H54 (cell line): ENCODE data around the gene BBS5.
"Not testable (repeated sequence)": the region's sequence is repeated elsewhere in the genome, so short reads cannot be mapped to it uniquely, and the experiment has no call there.

Experiments used
- DNase-seq: peaks from one replicate; pipeline ENCODE4 v3.0.0; 2011; ENCODE audit warnings: low spot score, mixed read lengths; ENCODE audit not compliant: insufficient read length
- FAIRE-seq: peaks from 3 replicates; lab custom pipeline; 2011; peaks lifted over from hg19 to GRCh38; lab: Jason Lieb, UNC
- POLR2A ChIP-seq: IDR thresholded peaks from 2 replicates; pipeline ENCODE4 v1.6.1; 2011; ENCODE audit warnings: low read depth, mild to moderate bottlenecking, low read length

Gene BBS5

DNA sequence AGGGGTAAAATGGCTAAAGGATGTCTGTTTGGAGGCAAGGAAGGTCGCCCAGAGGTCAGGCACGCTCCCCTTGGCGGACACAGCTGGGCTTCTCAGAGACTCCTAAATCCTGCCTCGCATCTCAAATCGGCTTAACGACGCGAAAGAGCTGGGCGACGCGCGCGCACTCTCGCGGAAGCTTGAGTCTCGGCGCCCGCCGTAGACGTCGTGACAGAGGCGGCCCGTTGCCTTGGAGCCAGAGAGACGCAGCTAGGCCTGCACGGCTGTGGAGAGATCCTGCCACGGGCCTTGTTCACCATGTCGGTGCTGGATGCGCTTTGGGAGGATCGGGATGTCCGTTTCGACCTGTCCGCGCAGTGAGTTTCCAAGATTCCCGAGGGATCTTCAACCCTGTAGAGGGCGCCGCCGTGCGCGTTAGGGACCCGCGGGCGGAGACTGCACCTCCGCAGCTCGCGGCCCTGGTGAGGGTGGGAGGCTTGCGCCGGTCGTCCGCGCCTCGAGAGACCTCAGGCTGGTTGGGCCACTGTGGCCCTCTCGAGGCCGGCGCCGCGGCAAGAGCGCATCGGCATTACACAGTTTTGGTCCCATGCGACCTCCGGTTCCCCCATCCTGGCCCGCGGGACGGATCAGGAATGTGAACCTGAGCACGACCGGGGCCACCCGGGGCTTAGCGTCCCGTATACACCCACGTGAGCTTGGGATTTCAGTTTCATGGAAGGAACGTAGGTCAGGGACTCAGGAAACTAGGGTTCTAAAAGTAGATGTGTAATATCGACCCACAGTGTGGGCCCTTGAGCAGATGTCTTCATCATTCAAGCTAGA, at the start of gene BBS5:
BBS5 (plus strand) TSS at position 238 of the 822 bp plus-strand sequence; CDS start at position 298, 60 bp downstream.
- no peak for TF ChIP-seq POLR2A
- FAIRE-seq = no peak

DNA sequence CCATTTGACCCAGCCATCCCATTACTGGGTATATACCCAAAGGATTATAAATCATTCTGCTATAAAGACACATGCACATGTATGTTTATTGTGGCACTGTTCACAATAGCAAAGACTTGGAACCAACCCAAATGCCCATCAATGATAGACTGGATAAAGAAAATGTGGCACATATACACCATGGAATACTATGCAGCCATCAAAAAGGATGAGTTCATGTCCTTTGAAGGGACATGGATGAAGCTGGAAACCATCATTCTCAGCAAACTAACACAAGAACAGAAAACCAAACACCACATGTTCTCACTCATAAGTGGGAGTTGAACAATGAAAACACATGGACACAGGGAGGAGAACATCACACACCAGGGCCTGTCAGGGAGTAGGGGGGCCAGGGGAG, 47.5 kb upstream of the BBS5 start:
- not testable (repeated sequence) for DNase-seq, FAIRE-seq

More for the DNA sequence above, at the start of gene BBS5:
- DNase-seq = no peak

DNA sequence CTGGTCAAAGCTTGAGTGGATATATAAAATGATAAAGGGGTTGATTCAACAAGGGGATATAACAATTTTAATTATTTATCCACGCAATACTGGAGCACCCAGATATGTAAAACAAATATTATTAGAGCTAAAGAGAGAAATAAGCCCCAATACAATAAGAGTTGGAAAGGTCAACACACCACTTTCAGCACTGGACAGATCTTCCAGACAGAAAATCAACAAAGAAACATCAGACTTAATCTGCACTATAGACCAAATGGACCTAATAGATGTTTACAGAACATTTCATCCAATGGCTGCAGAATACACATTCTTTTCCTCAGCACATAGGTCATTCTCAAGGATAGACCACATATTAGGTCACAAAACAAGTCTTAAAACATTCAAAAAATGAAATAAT, 45.1 kb upstream of the BBS5 start:
- FAIRE-seq, DNase-seq: not testable (repeated sequence)

DNA sequence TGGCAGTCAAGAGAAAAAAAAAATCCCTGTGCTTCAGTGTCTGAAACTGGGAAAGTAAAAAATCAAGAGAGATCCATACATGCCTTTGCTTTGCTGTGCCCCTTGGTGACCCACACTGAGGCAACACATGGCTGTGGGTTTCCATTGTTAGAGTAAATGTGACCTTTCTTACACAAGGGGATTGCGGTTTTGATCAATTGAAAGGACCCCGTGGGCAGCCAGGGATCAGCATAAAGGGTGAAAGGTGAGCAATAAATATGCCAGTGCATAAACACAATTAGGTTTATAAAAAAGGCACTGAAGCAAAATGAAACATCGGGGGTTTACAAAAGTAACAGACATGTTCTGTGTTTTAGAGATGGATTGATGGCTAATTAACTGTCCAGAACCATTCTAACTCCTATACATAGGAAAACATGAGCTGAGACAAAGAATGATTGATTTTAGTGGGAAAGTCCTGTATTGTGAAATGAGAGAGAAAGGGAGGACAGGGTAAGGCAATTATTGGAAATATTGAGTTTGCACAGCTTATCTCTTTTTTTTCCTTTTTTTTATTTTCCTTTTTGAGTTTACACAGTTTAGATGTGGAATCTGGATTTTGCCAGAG, 40.7 kb upstream of the BBS5 start:
- TF ChIP-seq POLR2A = no peak
- FAIRE-seq = no peak
- no peak for DNase-seq

DNA sequence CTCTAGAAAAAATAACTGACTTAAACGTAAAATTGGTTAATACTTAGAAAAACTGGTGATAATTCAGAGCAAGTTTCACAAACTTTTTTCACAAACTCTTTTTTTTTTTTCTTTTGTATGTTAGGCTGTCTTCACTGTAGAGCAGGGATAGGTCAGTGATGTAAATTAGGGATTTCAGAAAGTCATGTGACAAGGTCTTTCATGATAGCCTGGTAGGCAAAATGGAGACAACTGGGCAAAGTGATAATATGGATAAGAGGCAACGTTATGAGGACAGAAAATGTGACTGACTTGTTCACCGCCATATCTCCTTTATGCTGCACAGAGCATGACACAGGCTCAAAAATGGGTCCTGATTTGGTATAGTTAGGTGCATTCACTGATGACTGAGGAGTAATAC, 39.4 kb upstream of the BBS5 start:
- no peak for TF ChIP-seq POLR2A
- FAIRE-seq (no peak), DNase-seq (no peak)

DNA sequence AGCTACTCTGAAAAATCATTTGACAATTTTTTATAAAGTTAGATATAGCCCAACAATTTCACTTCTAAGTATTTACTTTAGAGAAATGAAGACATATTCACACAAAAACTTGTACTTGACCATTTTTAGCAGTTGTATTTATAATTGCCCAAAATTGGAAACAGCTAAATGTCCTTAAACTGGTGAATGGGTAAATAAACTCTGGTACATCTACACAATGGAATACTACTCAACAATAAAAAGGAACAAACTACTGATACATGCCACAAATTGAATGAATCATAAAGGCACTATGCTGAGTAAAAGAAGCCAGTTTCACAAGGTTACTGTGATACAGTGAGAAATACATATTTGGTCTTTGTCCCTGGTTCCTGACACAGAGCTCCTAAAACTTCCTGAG, 32.8 kb upstream of the BBS5 start:
- DNase-seq = no peak
- no peak for TF ChIP-seq POLR2A
- no peak for FAIRE-seq

DNA sequence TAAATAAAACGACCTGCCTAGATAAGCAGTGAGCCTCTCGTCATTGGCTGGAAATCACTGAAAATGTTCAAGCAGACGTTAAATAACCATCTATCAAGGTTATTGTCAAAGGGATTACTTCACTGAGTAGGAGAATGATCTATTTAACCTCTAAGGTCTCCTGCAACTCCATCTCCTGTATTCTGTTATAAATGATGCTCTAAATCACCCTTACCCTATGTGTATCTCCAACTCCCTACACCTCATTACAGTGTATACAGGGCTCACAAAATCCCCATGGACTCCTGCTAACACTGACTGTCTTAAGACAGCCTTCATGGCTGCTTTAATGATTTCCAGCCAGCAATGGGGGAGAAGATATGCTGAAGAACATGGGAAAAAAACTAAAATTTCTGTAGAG, 31.0 kb upstream of the BBS5 start:
- FAIRE-seq = no peak
- no peak for TF ChIP-seq POLR2A

DNA sequence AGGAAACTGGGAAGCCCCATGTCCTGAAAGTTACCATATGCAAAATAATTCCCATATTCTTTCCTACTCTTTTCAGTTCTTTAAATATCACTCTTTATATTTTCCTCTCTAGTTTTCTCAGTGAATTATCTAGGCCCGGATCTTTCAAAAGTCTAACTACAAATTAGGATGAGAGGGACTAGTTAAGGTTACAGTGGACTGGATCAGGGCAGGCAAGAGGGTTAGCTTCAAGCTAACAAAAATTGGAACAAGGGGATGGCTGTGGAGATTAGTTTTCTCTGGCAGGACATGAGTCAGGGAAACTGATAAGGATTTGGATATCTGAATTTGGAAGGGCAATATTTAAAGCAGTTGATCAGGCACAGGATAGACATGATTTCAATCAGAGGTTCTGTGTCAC, 30.4 kb upstream of the BBS5 start:
- DNase-seq (no peak), FAIRE-seq (no peak)
- no peak for TF ChIP-seq POLR2A

More for the DNA sequence above, 31.0 kb upstream of the BBS5 start:
- DNase-seq = no peak

DNA sequence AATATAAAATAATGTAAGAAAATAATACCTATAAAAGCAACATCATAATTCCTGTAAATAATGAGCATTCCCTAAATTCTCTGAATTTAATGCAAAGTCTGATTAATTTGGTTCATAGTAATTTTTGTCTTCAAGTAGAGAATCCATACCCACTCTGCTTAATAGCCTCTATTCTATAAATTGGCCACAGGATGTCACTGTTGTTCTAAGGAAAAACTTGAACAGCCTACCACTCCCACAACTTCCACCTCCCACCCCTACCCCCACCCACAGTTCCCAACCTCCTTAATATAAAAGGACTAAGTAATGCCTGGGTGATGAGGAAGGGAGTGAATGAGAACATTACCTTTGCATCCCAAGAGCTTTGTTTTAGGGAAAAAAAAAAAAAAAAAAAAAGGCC, 27.2 kb upstream of the BBS5 start:
- FAIRE-seq (no peak), DNase-seq (no peak)
- TF ChIP-seq POLR2A = no peak

DNA sequence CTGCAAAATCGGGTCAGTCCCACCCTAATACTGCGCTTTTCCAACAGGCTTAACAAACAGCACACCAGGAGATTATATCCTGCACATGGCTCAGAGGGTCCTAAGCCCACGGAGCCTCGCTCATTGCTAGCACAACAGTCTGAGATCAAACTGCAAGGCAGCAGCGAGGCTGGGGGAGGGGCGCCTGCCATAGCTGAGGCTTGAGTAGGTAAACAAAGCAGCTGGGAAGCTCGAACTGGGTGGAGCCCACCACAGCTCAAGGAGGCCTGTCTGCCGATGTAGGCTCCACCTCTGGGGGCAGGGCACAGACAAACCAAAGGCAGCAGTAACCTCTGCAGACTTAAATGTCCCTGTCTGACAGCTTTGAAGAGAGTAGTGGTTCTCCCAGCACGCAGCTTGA, 26.2 kb upstream of the BBS5 start:
- not testable (repeated sequence) for DNase-seq, FAIRE-seq

DNA sequence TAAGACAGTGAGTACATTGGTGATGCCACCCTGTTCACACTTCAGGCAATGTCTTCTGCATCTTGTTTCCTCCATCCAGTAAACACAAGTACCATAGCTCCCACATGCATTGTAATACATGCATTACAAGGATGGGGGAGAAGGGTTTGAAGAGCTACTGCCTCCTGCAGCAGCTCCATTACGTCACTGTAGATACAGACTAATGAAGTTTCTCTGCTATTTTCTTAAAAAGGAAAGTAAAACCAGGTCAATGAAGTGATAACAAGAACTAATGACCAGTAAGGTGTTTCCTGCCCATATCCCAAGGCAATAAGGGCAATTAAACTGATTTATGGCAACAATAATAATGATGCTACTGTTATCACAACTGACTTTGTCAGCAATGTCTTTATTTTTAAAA, 18.2 kb upstream of the BBS5 start:
- no peak for DNase-seq
- TF ChIP-seq POLR2A = no peak
- no peak for FAIRE-seq

DNA sequence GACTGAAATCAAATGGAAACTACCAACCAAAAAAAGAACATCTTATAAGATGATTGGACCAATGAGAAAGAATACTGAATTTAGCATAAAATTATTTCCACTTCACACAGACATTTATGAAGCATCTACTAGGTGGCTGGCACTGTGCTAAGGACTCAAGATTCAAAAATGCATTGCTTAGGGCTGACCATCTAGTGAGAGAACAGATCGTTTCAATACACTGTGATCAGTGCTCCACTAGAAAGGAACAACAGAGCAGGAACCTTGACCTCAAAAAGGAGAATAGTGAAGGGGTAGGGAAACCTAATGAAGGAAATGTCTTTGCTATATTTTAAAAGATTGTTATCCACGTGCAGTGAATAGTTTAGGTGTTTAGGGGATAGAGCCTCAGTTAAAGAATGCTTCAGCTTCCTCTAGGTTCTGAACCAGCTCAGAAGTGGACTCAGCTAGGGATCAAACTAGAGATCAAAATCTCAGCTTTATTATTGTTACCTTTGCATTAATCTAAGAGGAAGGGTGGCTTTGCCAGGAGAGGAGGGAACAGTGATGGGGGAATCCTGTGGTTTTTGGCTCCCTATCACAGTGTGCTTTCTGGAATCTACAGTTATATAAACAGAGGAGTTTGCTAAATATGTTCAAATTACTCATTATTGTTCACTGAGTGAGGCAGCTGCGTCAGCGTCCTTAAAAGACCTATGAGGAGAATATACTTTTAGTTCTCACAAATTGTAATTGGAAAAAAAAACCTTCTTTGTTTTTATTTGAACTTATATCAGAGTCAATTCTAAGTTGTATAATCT, 16.2 kb upstream of the BBS5 start:
- no peak for FAIRE-seq
- no peak for TF ChIP-seq POLR2A
- no peak for DNase-seq

DNA sequence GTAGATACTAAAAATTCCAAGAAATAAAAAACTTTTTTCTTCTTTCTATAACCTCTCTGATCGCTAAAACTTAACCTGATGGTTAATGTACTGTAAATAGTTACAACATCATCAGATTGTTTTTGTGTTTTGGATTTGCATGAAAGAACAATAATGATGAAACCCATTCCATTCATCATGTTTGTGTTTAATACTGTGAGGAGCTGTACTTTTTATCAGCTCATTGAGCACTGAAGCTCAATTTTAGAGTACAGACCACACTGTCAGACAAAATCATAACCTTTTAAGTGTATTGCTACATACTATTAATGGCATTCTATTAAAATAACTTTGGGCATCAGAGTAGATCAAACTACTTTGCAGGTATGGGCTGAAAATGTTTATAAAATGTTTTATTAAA, 14.8 kb upstream of the BBS5 start:
- DNase-seq = no peak
- no peak for TF ChIP-seq POLR2A
- no peak for FAIRE-seq

DNA sequence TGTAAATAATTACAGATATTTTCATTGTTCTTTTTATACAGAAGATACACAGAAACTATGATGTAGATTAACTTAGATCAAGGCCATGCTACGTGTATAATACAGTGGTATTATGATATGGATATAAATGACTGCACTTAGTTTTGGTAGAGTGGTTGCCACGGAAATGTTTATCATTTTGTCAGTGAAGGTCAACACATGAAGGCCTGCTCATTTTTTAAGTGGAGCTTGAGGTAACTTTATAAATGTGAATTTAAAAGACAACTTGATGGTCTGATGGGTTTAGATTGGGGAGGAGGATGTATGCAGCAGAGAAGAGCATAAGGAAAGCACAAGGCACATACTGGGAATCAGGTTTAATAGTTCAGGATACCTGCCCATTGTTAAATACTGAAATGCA, 14.4 kb upstream of the BBS5 start:
- DNase-seq (no peak), FAIRE-seq (no peak)
- TF ChIP-seq POLR2A = no peak
